Measurements from ENCODE around the gene HACL1.

The HACL1 gene

DNA sequence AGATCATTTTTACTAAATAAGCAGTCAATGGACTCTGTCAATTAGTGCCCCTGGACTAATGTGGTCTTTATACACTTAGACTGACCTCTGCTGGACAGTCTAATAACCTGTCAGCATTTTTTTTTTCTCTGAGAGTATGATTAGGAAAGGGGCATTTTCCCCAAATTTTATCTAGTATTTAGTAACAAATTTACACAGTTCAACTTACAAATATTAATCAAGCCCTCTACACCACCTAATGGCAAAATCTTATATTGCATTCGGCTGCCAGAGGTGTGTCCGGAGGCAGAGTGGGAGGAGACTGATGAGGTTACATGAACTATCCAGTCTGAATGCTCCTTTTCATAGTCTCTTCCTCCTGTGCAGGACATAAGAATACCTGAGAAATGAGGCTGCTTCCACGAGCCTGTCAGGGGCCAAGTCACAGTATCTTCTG lies 43.8 kb downstream of the HACL1 start:
- H3K27ac ChIP-seq, result no peak overlapping the region
- no peak for TF ChIP-seq ZFX (IDR thresholded peaks at IDR 0.05; ENCODE audit: borderline replicate concordance)
- TF ChIP-seq, protein P1, sequence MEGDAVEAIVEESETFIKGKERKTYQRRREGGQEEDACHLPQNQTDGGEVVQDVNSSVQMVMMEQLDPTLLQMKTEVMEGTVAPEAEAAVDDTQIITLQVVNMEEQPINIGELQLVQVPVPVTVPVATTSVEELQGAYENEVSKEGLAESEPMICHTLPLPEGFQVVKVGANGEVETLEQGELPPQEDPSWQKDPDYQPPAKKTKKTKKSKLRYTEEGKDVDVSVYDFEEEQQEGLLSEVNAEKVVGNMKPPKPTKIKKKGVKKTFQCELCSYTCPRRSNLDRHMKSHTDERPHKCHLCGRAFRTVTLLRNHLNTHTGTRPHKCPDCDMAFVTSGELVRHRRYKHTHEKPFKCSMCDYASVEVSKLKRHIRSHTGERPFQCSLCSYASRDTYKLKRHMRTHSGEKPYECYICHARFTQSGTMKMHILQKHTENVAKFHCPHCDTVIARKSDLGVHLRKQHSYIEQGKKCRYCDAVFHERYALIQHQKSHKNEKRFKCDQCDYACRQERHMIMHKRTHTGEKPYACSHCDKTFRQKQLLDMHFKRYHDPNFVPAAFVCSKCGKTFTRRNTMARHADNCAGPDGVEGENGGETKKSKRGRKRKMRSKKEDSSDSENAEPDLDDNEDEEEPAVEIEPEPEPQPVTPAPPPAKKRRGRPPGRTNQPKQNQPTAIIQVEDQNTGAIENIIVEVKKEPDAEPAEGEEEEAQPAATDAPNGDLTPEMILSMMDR (IDR thresholded peaks at IDR 0.05), result peak; percentile 79

DNA sequence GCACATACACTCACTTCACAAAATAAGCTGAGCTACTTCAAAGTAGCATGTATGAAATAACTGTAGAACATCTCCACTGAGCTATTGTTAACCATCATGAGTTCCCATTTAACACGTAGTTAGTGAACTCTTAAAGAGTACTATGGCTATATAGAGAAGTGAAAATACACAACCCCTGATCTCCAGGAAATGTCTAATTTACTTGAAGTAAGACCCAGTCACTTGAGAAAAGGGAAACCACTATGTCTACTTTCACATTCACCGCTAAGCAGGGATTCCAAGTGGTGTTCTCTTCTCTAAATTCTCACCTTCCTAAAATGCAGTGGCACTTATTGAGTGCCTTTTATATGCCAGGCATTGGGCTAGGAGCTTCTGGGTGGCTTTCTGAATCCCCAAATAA lies 44.9 kb downstream of the HACL1 start:
- H3K27ac ChIP-seq, result no peak overlapping the region

DNA sequence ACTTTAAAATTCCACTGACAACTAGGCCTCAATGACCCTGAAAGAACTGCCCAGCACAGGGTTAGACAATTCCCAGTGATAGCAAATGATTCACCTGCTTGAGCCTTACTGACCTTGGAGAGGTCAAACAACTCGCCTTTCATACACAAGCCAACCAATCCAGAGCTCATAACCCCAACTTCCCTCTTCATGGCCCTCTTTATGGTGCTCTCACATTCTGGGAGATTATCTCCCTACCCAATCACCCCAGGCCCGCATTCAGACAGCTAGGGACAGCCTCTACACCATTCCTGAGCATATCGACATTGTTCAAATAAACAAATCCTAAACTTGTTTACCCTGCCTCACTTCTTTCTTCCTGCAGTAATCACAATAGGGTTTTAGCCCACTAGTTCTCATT lies 47.6 kb downstream of the HACL1 start:
- no peak overlapping the region for H3K27ac ChIP-seq
- no peak for TF ChIP-seq ZFX (IDR thresholded peaks at IDR 0.05; ENCODE audit: borderline replicate concordance)
- TF ChIP-seq, protein P1 (IDR thresholded peaks at IDR 0.05), result no peak

More for the DNA sequence above, 44.9 kb downstream of the HACL1 start:
- TF ChIP-seq ZFX (IDR thresholded peaks at IDR 0.05; ENCODE audit: borderline replicate concordance), result no peak

DNA sequence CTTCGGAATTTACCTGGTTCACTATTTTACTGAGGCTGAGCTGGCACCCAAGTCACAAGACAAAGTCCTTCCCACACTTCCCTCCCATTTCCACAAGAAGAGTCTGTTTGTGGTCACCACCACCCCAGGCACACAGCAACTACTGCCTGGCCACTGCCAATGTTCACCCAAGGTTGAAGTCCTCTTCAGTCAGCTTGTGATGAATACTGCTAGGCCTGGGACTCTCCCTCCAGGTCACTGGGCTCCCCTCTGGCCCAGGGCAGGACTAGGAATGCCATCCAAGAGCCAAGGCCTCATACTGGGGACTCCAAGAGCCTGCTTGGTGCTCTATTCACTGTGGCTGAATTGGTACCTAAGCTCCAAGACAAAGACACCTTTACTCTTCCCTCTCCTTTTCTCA lies 49.5 kb downstream of the HACL1 start:
- TF ChIP-seq ZFX (IDR thresholded peaks at IDR 0.05; ENCODE audit: borderline replicate concordance), result no peak
- TF ChIP-seq, protein P1 (IDR thresholded peaks at IDR 0.05), result no peak
- no peak overlapping the region for H3K27ac ChIP-seq

DNA sequence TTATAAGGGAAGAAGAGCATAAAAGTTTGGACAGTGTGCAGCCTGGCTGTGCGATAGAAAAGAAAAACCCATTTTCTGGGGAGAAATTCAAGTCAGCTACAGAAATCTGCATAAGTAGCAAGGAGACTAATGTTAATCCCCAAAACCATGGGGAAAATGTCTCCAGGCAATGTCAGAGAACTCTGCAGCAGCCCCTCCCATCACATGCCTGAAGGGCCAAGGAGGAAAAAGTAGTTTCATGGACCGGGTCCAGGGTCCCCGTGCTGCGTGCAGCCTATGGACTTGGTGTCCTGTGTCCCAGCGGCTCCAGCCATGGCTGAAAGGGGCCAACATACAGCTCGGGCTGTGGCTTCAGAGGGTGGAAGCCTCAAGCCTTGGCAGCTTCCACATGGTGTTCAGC lies 51.5 kb downstream of the HACL1 start:
- H3K27ac ChIP-seq, result no peak overlapping the region
- TF ChIP-seq, protein P1 (IDR thresholded peaks at IDR 0.05), result no peak
- no peak for TF ChIP-seq ZFX (IDR thresholded peaks at IDR 0.05; ENCODE audit: borderline replicate concordance)

DNA sequence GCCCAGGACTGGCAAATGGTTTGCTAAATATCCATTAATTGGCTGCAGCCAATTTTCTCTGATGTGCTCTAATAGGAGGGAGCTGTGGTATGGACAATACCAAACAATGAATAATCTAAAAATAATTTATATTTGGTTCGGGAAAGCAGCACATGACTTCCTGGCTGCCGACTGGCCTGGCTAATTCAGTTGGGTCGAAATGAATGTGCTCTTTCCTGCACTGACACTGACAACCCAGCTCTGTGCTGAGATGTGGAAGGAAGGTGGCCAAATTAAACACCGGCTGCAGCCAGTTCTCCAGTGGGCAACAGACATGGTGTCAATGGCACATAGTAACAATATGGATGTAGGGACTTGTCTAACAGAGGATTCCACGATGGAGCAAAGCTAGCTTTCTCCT lies 58.8 kb downstream of the HACL1 start:
- TF ChIP-seq, protein P1 (IDR thresholded peaks at IDR 0.05), result no peak
- TF ChIP-seq ZFX (IDR thresholded peaks at IDR 0.05; ENCODE audit: borderline replicate concordance), result no peak
- H3K27ac ChIP-seq, result no peak overlapping the region

DNA sequence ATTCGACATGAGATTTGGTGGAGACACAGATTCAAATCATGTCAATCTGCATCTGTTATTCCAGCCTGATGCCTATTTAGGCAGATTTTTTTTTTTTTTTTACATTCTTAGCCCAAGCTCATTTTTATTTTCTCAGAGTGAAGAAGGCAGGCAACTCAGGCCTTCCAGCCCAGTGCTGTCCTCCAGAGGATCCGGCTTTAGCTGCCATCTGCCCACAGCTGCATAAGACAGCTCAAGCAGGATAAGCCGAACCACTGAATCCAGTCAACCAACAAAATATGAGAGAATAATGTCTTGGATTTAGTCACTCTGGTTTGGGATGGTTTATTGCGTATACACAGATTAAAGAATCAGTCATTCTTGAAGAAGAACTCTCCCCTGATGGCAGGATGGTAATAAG lies 60.0 kb downstream of the HACL1 start:
- H3K27ac ChIP-seq, result no peak overlapping the region
- TF ChIP-seq, protein P1 (IDR thresholded peaks at IDR 0.05), result no peak
- no peak for TF ChIP-seq ZFX (IDR thresholded peaks at IDR 0.05; ENCODE audit: borderline replicate concordance)

DNA sequence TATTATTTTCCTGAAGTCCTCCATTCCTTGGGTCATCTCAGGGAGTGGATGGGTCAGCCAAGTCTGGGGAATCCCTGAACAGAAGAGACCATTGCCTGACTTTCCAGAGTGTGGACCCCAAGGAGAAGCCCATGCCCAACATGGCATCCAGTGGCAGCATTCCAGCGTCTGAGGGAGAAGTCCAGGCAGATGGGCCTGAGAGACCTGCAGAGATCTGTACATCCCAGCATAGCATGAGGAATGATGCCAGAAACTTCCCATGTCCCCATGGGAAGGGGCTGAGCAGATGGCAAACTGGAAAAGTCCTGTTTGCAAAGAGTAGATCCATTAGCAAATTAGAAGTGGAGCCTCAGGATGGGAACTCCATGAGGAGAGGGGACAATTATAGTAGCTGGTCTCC lies 62.3 kb downstream of the HACL1 start:
- H3K27ac ChIP-seq, result no peak overlapping the region
- TF ChIP-seq, protein P1 (IDR thresholded peaks at IDR 0.05), result no peak
- TF ChIP-seq ZFX (IDR thresholded peaks at IDR 0.05; ENCODE audit: borderline replicate concordance), result no peak

Measured in 22Rv1 (cell line).